Peyer's patch (tissue), 4 donors: Measurements from ENCODE around the gene CYTH2.

ENCODE experiments used
- POLR2A ChIP-seq, 2 donors: fragments of 450-650 bp; IDR thresholded peaks; one replicate each; pipeline ENCODE4 v1.5.1; 2017; ENCODE audit warnings: antibody characterized with exemption in 2 of 2, mild to moderate bottlenecking in 2 of 2, moderate library complexity in 2 of 2
- TF ChIP-seq, protein P1 (sequence below), 6 experiments: fragments of 450-650 bp in 4 of 6; fragments of 200-600 bp in 2 of 6; sonication (generic) in 1 of 6; IDR thresholded peaks; one replicate each; pipeline ENCODE4 v1.5.1; 2017 to 2019; ENCODE audit warnings: antibody characterized with exemption in 6 of 6, mild to moderate bottlenecking in 3 of 6, moderate library complexity in 1 of 6

DNA sequence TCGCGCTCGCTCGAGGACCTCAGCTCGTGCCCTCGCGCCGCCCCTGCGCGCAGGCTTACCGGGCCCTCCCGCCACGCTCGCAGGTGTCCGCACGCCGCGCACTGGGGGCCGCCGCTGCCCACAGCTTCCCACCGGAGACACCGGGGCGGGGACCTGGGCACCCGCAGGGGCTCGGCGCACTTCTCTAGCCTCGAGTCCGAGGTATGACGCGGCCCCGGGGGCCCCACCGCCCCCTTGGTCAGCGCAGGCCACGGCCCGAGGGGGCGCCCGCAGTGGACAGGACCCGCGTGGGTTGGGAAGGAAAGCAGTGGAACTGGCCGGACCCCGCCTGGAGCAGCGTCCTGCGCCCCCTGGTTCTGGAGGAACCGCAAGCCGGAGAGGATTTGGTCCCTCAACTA is 25.4 kb upstream of the CYTH2 start:
- TF ChIP-seq, protein P1, sequence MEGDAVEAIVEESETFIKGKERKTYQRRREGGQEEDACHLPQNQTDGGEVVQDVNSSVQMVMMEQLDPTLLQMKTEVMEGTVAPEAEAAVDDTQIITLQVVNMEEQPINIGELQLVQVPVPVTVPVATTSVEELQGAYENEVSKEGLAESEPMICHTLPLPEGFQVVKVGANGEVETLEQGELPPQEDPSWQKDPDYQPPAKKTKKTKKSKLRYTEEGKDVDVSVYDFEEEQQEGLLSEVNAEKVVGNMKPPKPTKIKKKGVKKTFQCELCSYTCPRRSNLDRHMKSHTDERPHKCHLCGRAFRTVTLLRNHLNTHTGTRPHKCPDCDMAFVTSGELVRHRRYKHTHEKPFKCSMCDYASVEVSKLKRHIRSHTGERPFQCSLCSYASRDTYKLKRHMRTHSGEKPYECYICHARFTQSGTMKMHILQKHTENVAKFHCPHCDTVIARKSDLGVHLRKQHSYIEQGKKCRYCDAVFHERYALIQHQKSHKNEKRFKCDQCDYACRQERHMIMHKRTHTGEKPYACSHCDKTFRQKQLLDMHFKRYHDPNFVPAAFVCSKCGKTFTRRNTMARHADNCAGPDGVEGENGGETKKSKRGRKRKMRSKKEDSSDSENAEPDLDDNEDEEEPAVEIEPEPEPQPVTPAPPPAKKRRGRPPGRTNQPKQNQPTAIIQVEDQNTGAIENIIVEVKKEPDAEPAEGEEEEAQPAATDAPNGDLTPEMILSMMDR (IDR thresholded peaks at IDR 0.05) = no peak
- TF ChIP-seq POLR2A (IDR thresholded peaks at IDR 0.05) = no peak
